ENCODE results near the gene PELI2.

GRCh38 chr14:56261046-56261445 is 142.8 kb downstream of the PELI2 start:
- TF ChIP-seq CTCF (IDR thresholded peaks at IDR 0.05) (no peak), POLR2A (IDR thresholded peaks at IDR 0.05) (no peak)

All from testis (tissue), 2 donors.